Right lobe of liver (tissue), 6 donors: ENCODE measurements around the gene AGK. TPM values are rescaled to one million over a fixed set of nuclear protein-coding genes. Genes with fewer than 3 reads are reported as not detected.

ENCODE experiments used
- ATAC-seq, 4 donors: fragments of 200-7000 bp; cut with Tn5 transposase; one replicate each; pipeline ENCODE4 v1.9.1; 2020; ENCODE audit warnings: mild to moderate bottlenecking in 4 of 4, moderate library complexity in 4 of 4
- DNase-seq, 3 donors: peaks; one replicate each; pipeline ENCODE4 v3.0.0-alpha.2; 2020
- H3K27ac ChIP-seq, 3 donors: fragments of 200-600 bp; one replicate each; pipeline ENCODE4 v1.8.0; 2022
- H3K27me3 ChIP-seq, 2 donors: fragments of 200-600 bp; one replicate each; pipeline ENCODE4 v1.8.0; 2022
- H3K36me3 ChIP-seq, 4 donors: fragments of 200-600 bp; sonication (generic) in 1 of 4; one replicate each; pipeline versions ENCODE4 v1.5.1 to v1.8.0; 2017 to 2022; ENCODE audit warnings: control low read depth in 1 of 4
- H3K4me1 ChIP-seq, 4 donors: fragments of 200-600 bp; sonication (generic) in 1 of 4; one replicate each; pipeline versions ENCODE4 v1.5.1 to v1.8.0; 2017 to 2022; ENCODE audit warnings: control low read depth in 1 of 4
- H3K4me3 ChIP-seq, 3 donors: fragments of 200-600 bp; one replicate each; pipeline ENCODE4 v1.8.0; 2022
- H3K9me3 ChIP-seq, 4 donors: fragments of 200-600 bp; sonication (generic) in 1 of 4; one replicate each; pipeline versions ENCODE4 v1.5.1 to v1.8.0; 2017 to 2022; ENCODE audit warnings: control low read depth in 1 of 4
- CTCF ChIP-seq, 4 donors: fragments of 200-600 bp in 3 of 4; fragments of 450-650 bp in 1 of 4; IDR thresholded peaks; one replicate each; pipeline versions ENCODE4 v1.5.1 to v1.8.0; 2016 to 2022; ENCODE audit warnings: antibody characterized with exemption in 4 of 4, mild to moderate bottlenecking in 2 of 4
- POLR2A ChIP-seq: fragments of 450-650 bp; IDR thresholded peaks from one replicate; pipeline ENCODE4 v1.6.1; 2017; ENCODE audit warnings: antibody characterized with exemption, mild to moderate bottlenecking
- WGBS: methylation state at CpG from one replicate; pipeline ENCODE4 v1.1.6; 2018; ENCODE audit warnings: low coverage, low lambda C conversion rate; ENCODE audit not compliant: insufficient coverage; ENCODE audit errors: missing lambda C conversion rate; 5-methylcytosine and 5-hydroxymethylcytosine counted together
- intact Hi-C, 2 donors: fragments of 100-400 bp; cut with DNase I; formaldehyde crosslinking; loops; one replicate each; pipeline versions ENCODE4 v1.11.2 to v1.14.1; 2022
- total RNA-seq, 6 experiments: library from RNA; depleted of rRNA in 2 of 6; stranded (reverse); fragments of >200 nt in 2 of 6; fragmentation: NEBNext Ultra II Directional in 3 of 6; extraction: Animal tissue kit (Norgen Biotek cat#: 25700) in 3 of 6; gene quantifications; one replicate each; pipeline versions ENCODE4 v1.1.0 to v1.2.4, GENCODE V29; 2016 to 2023
- donor health status: DM: no; HTN: yes; CAD: no.
- donor health status: DM: no; HTN: no; CAD: no.
- donor health status: DM: no; HTN: no; CAD: no.
- donor health status: DM: no; HTN: yes; CAD: no.
- donor health status: DM: no; HTN: yes; CAD: no.

The AGK gene
- total RNA-seq, 6 experiments from 2014 or later, result 9.3 to 19.2 (median 12.0) TPM

- Histone ChIP-seq H3K9me3 (no peaks in the 10 kb centered on the region), H3K4me3 (no peak overlapping the region), H3K36me3 (no peaks in the 10 kb centered on the region), H3K4me1 (peaks cover 0 to 58% (median 24%) of the 10 kb centered on the region in 4 donors), H3K27me3 (no peaks in the 10 kb centered on the region), H3K27ac (no peak overlapping the region)
- DNase-seq (no peak), ATAC-seq (no peak)
- 86% methylated on average over 3 of the region's 3 CpGs for WGBS
- TF ChIP-seq POLR2A (no peak), CTCF (IDR thresholded peaks at IDR 0.05) (no peak)
- intact Hi-C loops, result no loop called here
Measured at GRCh38 chr7:141693082-141693481, 141.9 kb downstream of the AGK start.

GRCh38 chr7:141695803-141696289 is 144.6 kb downstream of the AGK start:
- Histone ChIP-seq H3K9me3 (no peaks in the 10 kb centered on the region), H3K36me3 (no peaks in the 10 kb centered on the region), H3K4me3 (no peak overlapping the region), H3K27ac (peak overlapping the region; percentile 16 to 61 (median 59)), H3K27me3 (no peaks in the 10 kb centered on the region), H3K4me1 (peaks cover 0 to 45% (median 16%) of the 10 kb centered on the region in 4 donors)
- ATAC-seq (peak; percentile 95 to 99 (median 97)), DNase-seq (peak; percentile 89 to 95 (median 93))
- TF ChIP-seq CTCF (IDR thresholded peaks at IDR 0.05), result no peak
- peak; percentile 50 for TF ChIP-seq POLR2A
- intact Hi-C loops, result no loop called here
- WGBS, result 14% methylated on average over 5 of the region's 6 CpGs

GRCh38 chr7:141696348-141696747 is 145.1 kb downstream of the AGK start:
- ATAC-seq (peak in 3 of 4 donors; percentile 26 to 40 (median 27)), DNase-seq (no peak)
- H3K36me3 ChIP-seq, result no peaks in the 10 kb centered on the region
- intact Hi-C loops, result no loop called here
- 0% methylated on average over 2 of the region's 2 CpGs for WGBS
- peak overlapping the region; percentile 16 to 61 (median 59) for H3K27ac ChIP-seq
- H3K4me3 ChIP-seq, result no peak overlapping the region
- no peaks in the 10 kb centered on the region for H3K9me3 ChIP-seq
- TF ChIP-seq CTCF (IDR thresholded peaks at IDR 0.05), result no peak
- no peak for TF ChIP-seq POLR2A
- no peaks in the 10 kb centered on the region for H3K27me3 ChIP-seq
- H3K4me1 ChIP-seq, result peaks cover 0 to 46% (median 15%) of the 10 kb centered on the region in 4 donors

- no peak for TF ChIP-seq CTCF (IDR thresholded peaks at IDR 0.05)
- TF ChIP-seq POLR2A, result no peak
- intact Hi-C loops, result no loop called here
- Histone ChIP-seq H3K9me3 (no peaks in the 10 kb centered on the region), H3K36me3 (no peaks in the 10 kb centered on the region), H3K27ac (peak overlapping the region; percentile 16 to 61 (median 59)), H3K4me3 (no peak overlapping the region), H3K27me3 (no peaks in the 10 kb centered on the region), H3K4me1 (peaks cover 0 to 46% (median 15%) of the 10 kb centered on the region in 4 donors)
- WGBS, result 64% methylated on average over 9 of the region's 10 CpGs
- ATAC-seq, result no peak
- DNase-seq, result no peak
Measured at GRCh38 chr7:141697211-141697871, 146.1 kb downstream of the AGK start.
